ENCODE measurements around the gene BCORL1.

DNA sequence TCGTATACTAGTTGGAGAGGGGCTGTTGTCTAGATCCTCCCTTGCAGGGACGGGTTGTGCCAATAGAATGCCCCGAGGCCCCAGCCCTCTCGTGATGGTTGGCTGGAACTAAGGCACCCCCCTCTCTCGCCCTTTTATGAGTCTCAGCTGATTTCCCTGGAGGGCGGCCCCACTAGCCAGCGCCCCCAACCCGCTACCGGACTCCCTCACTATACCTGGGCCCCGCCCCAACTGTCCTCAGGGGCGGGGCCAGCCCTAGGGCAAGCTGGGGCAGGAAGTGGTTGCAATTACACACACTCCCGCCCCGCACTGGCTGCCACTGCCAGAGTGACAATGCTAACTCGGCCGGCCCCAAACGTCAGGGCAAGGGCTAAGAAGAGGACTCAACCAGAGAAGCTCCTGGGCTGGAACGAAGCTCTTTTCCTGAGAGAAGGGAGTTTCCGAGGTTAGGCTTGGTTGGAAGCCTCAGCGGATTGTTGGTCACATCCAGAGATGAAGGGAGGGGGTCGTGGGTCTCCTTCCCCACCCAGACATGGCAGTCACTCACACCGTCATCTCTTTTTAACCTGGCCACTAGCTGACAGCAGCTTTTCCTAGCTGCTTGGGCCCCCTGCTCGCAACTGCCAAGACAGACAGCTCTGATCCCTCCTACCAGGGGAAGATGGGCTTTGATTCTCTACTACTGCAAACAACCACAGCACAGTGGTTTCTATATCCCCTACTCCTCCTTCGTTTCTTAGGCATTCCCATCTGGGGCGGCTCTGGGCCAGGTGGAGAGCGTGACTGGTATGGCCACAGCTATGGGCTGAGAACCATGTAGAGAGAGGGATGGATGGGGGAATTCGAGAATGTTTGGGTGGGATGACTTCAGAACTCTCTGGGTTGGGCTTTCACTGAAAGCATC is 21.0 kb upstream of the BCORL1 start:
- TF ChIP-seq CTCF (IDR thresholded peaks at IDR 0.05; ENCODE audit: poor library complexity, severe bottlenecking) (no peak), POLR2AphosphoS5 (IDR thresholded peaks at IDR 0.05) (no peak), EZH2 (IDR thresholded peaks at IDR 0.05; ENCODE audit: borderline replicate concordance, insufficient read depth, low read length, poor library complexity, severe bottlenecking) (no peak), SMC3 (conservative IDR thresholded peaks at IDR 0.05; ENCODE audit: poor library complexity) (no peak), RAD21 (conservative IDR thresholded peaks at IDR 0.05) (no peak), EP300 (conservative IDR thresholded peaks at IDR 0.05; ENCODE audit: poor library complexity, severe bottlenecking) (no peak), TAF1 (IDR thresholded peaks at IDR 0.05; ENCODE audit: low read depth) (no peak)

Measured in neural cell (in vitro differentiated cells).